ENCODE measurements around the gene CLDN15.

CLDN15 gene

GRCh38 chr7:101238226-101239182 is 902 bp upstream of the CLDN15 start:
- H3K36me3 Mint-ChIP-seq (ENCODE audit: low read depth) = peaks cover 60% of the 10 kb centered on the region
- H3K4me1 Mint-ChIP-seq (ENCODE audit: low read depth) = peaks cover 15% of the 10 kb centered on the region
- H3K9me3 Mint-ChIP-seq = no peaks in the 10 kb centered on the region
- H3K4me3 Mint-ChIP-seq = no peak overlapping the region
- peak overlapping the region; percentile 38 for H3K27ac Mint-ChIP-seq
- no peaks in the 10 kb centered on the region for H3K27me3 Mint-ChIP-seq
- DNase-seq = no peak

- H3K27ac Mint-ChIP-seq = no peak overlapping the region
- H3K9me3 Mint-ChIP-seq = no peaks in the 10 kb centered on the region
- H3K4me3 Mint-ChIP-seq = no peak overlapping the region
- no peaks in the 10 kb centered on the region for H3K27me3 Mint-ChIP-seq
- DNase-seq = no peak
- peaks cover 4% of the 10 kb centered on the region for H3K4me1 Mint-ChIP-seq (ENCODE audit: low read depth)
- peaks cover 53% of the 10 kb centered on the region for H3K36me3 Mint-ChIP-seq (ENCODE audit: low read depth)
Measured at GRCh38 chr7:101236292-101236835, 1.2 kb downstream of the CLDN15 start.

DNA sequence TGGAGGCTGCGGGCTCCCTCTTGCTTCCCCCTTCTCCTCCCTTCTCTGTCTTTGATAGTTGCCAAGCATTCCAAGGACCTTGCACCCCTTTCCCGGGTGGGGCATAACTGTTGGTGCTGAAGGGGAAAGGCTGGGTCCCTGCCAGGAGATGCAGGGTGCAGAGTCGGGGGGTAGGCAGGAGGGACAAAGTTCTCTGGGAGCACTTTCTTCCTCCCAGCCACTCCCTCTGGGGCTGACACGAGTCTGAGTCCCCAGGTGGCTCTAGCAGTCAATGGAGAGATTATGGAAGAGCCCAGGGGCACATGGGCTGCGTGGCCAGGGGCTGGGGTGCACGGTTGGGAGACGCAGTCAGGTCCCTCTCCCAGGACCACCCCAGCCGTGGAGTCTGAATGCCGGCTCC is 2.1 kb downstream of the CLDN15 start:
- no peak for DNase-seq
- no peaks in the 10 kb centered on the region for H3K27me3 Mint-ChIP-seq
- H3K4me1 Mint-ChIP-seq (ENCODE audit: low read depth) = peaks cover 2% of the 10 kb centered on the region
- H3K27ac Mint-ChIP-seq = no peak overlapping the region
- H3K4me3 Mint-ChIP-seq = no peak overlapping the region
- peaks cover 50% of the 10 kb centered on the region for H3K36me3 Mint-ChIP-seq (ENCODE audit: low read depth)
- H3K9me3 Mint-ChIP-seq = no peaks in the 10 kb centered on the region

- Mint-ChIP-seq H3K9me3 (no peaks in the 10 kb centered on the region), H3K27me3 (no peaks in the 10 kb centered on the region), H3K4me3 (no peak overlapping the region), H3K27ac (no peak overlapping the region), H3K36me3 (ENCODE audit: low read depth) (peaks cover 48% of the 10 kb centered on the region), H3K4me1 (ENCODE audit: low read depth) (peaks cover 2% of the 10 kb centered on the region)
- DNase-seq = no peak
Measured at GRCh38 chr7:101235050-101235449, 2.6 kb downstream of the CLDN15 start.

GRCh38 chr7:101234636-101235035 is 3.0 kb downstream of the CLDN15 start:
- Mint-ChIP-seq H3K36me3 (ENCODE audit: low read depth) (peaks cover 47% of the 10 kb centered on the region), H3K9me3 (no peaks in the 10 kb centered on the region), H3K4me3 (no peak overlapping the region), H3K27me3 (no peaks in the 10 kb centered on the region), H3K27ac (no peak overlapping the region), H3K4me1 (ENCODE audit: low read depth) (peaks cover 2% of the 10 kb centered on the region)
- DNase-seq = no peak

DNA sequence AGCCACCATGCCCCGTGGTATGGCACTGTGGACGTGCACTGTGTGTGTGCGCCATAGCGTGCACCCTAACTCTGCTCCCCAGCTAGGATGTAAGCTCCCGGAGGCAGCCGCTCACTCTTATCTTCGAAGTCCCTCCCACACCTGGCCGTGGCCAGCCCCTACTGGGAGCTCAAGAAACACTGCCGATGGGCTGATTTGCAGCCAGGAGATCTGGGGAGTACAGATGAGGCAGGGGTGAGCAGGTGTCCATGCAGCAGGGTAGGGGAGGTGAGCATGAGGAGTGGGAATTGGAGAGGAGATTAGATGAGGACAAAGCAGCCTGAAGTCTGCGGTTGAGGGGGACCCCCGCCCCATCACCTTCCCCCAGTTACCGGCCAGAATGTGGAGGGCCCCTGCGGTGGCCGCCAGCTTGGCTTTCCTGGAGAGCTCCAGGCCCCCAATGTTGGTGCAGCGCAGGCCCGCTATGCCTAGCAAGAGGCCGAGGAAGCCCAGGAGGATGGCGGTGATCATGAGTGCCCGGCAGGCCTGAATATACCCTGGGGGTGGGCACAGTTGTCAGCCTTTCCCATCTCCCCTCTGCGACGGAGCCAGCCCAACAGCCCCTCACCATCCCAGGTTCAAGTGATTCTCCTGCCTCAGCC is 3.6 kb downstream of the CLDN15 start:
- Mint-ChIP-seq H3K36me3 (ENCODE audit: low read depth) (peaks cover 46% of the 10 kb centered on the region), H3K27ac (no peak overlapping the region), H3K4me3 (no peak overlapping the region), H3K9me3 (no peaks in the 10 kb centered on the region), H3K27me3 (no peaks in the 10 kb centered on the region), H3K4me1 (ENCODE audit: low read depth) (peaks cover 2% of the 10 kb centered on the region)
- no peak for DNase-seq

DNA sequence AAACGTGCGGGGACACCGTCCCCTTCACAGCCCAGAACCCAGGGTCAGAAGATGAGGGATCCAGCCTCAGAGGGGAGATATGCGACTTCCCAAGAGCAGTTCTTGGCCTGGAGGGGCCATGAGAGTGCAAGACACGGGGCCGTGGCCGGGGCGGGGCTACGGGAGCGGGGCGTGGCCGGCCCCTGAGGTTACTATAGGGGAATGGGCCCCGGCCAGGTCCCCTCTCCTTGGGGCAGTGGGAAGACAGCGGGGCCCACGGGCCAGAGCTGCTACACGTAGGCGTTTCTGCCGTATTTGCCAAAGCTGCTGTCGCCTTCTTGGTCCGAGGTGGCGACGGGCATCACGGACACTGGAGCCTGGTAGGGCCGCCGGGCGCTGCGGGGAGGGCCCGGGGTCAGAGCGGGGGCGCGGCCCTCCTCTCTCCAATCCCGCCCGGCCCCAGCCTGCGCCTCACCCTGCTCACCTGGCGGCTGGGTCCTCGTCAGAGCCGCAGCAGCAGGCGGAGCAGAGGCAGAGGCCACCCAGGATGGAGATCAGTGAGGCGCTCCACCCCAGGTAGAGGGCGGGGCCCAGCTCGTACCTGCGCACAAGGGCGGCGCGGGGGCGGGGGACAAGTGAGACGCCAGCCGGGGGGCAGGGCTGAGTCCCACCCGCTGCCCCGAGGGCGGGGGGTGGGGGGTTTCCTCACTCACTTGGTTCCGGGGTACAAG is 5.3 kb downstream of the CLDN15 start:
- DNase-seq = no peak
- no peak overlapping the region for H3K27ac Mint-ChIP-seq

DNA sequence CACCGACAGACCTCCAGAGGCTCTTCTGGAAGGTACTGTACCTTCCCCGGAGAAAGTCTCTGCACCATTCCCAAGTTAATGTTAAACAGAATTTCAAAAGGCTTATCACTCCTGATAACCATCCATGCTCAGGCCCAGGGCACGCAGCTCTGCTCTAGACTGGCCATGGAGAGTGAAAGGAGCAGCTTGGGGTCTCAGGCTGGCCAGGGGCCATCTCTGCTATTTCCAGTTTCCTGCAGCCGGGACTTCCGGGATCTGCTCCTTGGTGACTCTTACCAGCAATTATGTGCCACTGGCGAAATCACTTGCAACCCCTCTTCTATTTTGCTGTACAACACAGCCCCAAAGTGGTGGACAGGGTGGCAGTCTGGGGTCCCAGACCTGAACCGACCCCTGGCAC is 6.0 kb downstream of the CLDN15 start:
- H3K4me3 Mint-ChIP-seq = no peak overlapping the region
- H3K27me3 Mint-ChIP-seq = no peaks in the 10 kb centered on the region
- peaks cover 47% of the 10 kb centered on the region for H3K36me3 Mint-ChIP-seq (ENCODE audit: low read depth)
- no peaks in the 10 kb centered on the region for H3K4me1 Mint-ChIP-seq (ENCODE audit: low read depth)
- H3K9me3 Mint-ChIP-seq = no peaks in the 10 kb centered on the region
- no peak for DNase-seq
- H3K27ac Mint-ChIP-seq = no peak overlapping the region

More for the DNA sequence above, 5.3 kb downstream of the CLDN15 start:
- Mint-ChIP-seq H3K27me3 (no peaks in the 10 kb centered on the region), H3K4me1 (ENCODE audit: low read depth) (no peaks in the 10 kb centered on the region), H3K9me3 (no peaks in the 10 kb centered on the region), H3K36me3 (ENCODE audit: low read depth) (peaks cover 49% of the 10 kb centered on the region), H3K4me3 (no peak overlapping the region)

DNA sequence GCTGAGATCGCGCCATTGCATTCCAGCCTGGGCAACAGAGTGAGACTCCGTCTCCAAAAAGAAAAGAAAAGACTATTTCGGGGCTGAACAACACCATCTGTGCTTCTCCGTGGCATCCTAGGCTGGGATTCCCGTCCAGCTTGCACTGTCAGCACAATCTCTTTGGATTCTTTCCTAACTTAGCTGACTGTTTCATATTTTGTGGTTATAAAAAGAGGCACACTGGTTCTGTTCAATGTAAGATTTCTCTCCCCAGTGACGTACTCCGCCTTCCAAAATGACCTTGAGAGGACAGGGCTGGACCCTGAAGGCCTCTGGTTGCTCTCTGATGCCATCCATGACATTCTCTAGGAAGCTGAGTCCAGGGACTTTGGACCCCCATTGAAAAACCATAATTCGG is 10.9 kb downstream of the CLDN15 start:
- Mint-ChIP-seq H3K4me3 (no peak overlapping the region), H3K4me1 (ENCODE audit: low read depth) (peaks cover 6% of the 10 kb centered on the region), H3K36me3 (ENCODE audit: low read depth) (peaks cover 74% of the 10 kb centered on the region), H3K27me3 (no peaks in the 10 kb centered on the region), H3K9me3 (no peaks in the 10 kb centered on the region), H3K27ac (no peak overlapping the region)
- DNase-seq = no peak

GRCh38 chr7:101225650-101226049 is 12.0 kb downstream of the CLDN15 start:
- Mint-ChIP-seq H3K4me1 (ENCODE audit: low read depth) (peaks cover 8% of the 10 kb centered on the region), H3K27me3 (no peaks in the 10 kb centered on the region), H3K27ac (no peak overlapping the region), H3K9me3 (no peaks in the 10 kb centered on the region), H3K4me3 (no peak overlapping the region), H3K36me3 (ENCODE audit: low read depth) (peaks cover 77% of the 10 kb centered on the region)
- DNase-seq = no peak

GRCh38 chr7:101223528-101223927 is 14.1 kb downstream of the CLDN15 start:
- Mint-ChIP-seq H3K4me3 (no peak overlapping the region), H3K9me3 (no peaks in the 10 kb centered on the region), H3K27me3 (no peaks in the 10 kb centered on the region), H3K4me1 (ENCODE audit: low read depth) (peaks cover 23% of the 10 kb centered on the region), H3K27ac (no peak overlapping the region), H3K36me3 (ENCODE audit: low read depth) (peaks cover 66% of the 10 kb centered on the region)
- no peak for DNase-seq

DNA sequence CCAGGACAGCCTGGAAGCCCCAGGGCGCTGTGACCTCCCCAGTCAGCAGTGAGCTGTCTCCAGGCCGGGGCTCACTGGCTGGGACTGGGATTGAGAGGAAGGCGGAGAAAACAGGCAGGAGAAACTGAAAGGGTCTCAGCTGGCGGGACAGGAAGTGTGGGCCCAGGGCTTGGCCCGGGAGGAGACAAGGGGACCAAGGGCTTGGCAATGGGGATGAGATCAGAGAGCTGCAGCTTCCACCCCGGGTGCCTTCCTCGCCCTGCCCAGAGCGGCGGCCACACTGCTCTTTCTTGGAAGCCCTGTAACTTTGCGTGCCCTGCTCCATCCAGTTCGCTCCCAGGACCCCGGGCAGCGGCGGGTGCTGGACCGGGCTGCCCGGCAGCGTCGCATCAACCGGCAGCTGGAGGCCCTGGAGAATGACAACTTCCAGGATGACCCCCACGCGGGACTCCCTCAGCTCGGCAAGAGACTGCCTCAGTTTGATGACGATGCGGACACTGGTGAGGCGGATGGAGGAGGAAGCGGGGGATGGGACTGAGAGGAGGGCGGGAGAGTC is 15.2 kb downstream of the CLDN15 start:
- Mint-ChIP-seq H3K4me1 (ENCODE audit: low read depth) (peaks cover 24% of the 10 kb centered on the region), H3K4me3 (no peak overlapping the region), H3K36me3 (ENCODE audit: low read depth) (peaks cover 62% of the 10 kb centered on the region), H3K27ac (no peak overlapping the region), H3K27me3 (no peaks in the 10 kb centered on the region), H3K9me3 (no peaks in the 10 kb centered on the region)
- no peak for DNase-seq

- Mint-ChIP-seq H3K4me3 (no peak overlapping the region), H3K4me1 (ENCODE audit: low read depth) (peaks cover 36% of the 10 kb centered on the region), H3K36me3 (ENCODE audit: low read depth) (peaks cover 65% of the 10 kb centered on the region), H3K27ac (no peak overlapping the region), H3K9me3 (no peaks in the 10 kb centered on the region), H3K27me3 (no peaks in the 10 kb centered on the region)
- DNase-seq = no peak
Measured at GRCh38 chr7:101220295-101220694, 17.3 kb downstream of the CLDN15 start.
